HG03175 (cell line): ENCODE results near the gene ANKRD42.
"Not testable (repeated sequence)": the region's sequence is repeated elsewhere in the genome, so short reads cannot be mapped to it uniquely, and the experiment has no call there.

ENCODE experiments used
- ATAC-seq: cut with Tn5 transposase; IDR thresholded peaks from one replicate; pipeline ENCODE4 v1.9.1; 2021; ENCODE audit warnings: mild to moderate bottlenecking, moderate library complexity; ENCODE audit not compliant: unreplicated experiment

ANKRD42 gene

GRCh38 chr11:83170865-83171264, 22.6 kb upstream of the ANKRD42 start:
- ATAC-seq, result no peak

GRCh38 chr11:83172551-83172950, 21.0 kb upstream of the ANKRD42 start:
- ATAC-seq, result no peak

GRCh38 chr11:83174008-83174407, 19.5 kb upstream of the ANKRD42 start:
- ATAC-seq, result no peak

GRCh38 chr11:83175815-83176214, 17.7 kb upstream of the ANKRD42 start:
- no peak for ATAC-seq

- ATAC-seq, result no peak
Measured at GRCh38 chr11:83181815-83182214, 11.7 kb upstream of the ANKRD42 start.

- ATAC-seq, result no peak
Measured at GRCh38 chr11:83185767-83186166, 7.7 kb upstream of the ANKRD42 start.

- no peak for ATAC-seq
Measured at GRCh38 chr11:83187465-83187864, 6.0 kb upstream of the ANKRD42 start.

GRCh38 chr11:83191491-83191890, 2.0 kb upstream of the ANKRD42 start:
- no peak for ATAC-seq

GRCh38 chr11:83191986-83192385, 1.5 kb upstream of the ANKRD42 start:
- ATAC-seq, result no peak

- no peak for ATAC-seq
Measured at GRCh38 chr11:83192606-83193245, 786 bp upstream of the ANKRD42 start.

GRCh38 chr11:83194281-83195142, 1.0 kb downstream of the ANKRD42 start:
- peak; percentile 63 for ATAC-seq

GRCh38 chr11:83195143-83195466, 1.6 kb downstream of the ANKRD42 start:
- ATAC-seq, result no peak

- no peak for ATAC-seq
Measured at GRCh38 chr11:83195649-83196048, 2.1 kb downstream of the ANKRD42 start.

- no peak for ATAC-seq
Measured at GRCh38 chr11:83200035-83200434, 6.5 kb downstream of the ANKRD42 start.

GRCh38 chr11:83205608-83206185, 12.2 kb downstream of the ANKRD42 start:
- no peak for ATAC-seq

- no peak for ATAC-seq
Measured at GRCh38 chr11:83206221-83206620, 12.7 kb downstream of the ANKRD42 start.

GRCh38 chr11:83206771-83207382, 13.4 kb downstream of the ANKRD42 start:
- ATAC-seq, result not testable (repeated sequence)

- no peak for ATAC-seq
Measured at GRCh38 chr11:83219095-83219494, 25.6 kb downstream of the ANKRD42 start.

- no peak for ATAC-seq
Measured at GRCh38 chr11:83220260-83220659, 26.7 kb downstream of the ANKRD42 start.

- no peak for ATAC-seq
Measured at GRCh38 chr11:83221694-83222093, 28.2 kb downstream of the ANKRD42 start.

GRCh38 chr11:83222499-83222898, 29.0 kb downstream of the ANKRD42 start:
- ATAC-seq, result no peak

- no peak for ATAC-seq
Measured at GRCh38 chr11:83223457-83223856, 29.9 kb downstream of the ANKRD42 start.
